Measurements from ENCODE around the gene TNXB.

TNXB gene

DNA sequence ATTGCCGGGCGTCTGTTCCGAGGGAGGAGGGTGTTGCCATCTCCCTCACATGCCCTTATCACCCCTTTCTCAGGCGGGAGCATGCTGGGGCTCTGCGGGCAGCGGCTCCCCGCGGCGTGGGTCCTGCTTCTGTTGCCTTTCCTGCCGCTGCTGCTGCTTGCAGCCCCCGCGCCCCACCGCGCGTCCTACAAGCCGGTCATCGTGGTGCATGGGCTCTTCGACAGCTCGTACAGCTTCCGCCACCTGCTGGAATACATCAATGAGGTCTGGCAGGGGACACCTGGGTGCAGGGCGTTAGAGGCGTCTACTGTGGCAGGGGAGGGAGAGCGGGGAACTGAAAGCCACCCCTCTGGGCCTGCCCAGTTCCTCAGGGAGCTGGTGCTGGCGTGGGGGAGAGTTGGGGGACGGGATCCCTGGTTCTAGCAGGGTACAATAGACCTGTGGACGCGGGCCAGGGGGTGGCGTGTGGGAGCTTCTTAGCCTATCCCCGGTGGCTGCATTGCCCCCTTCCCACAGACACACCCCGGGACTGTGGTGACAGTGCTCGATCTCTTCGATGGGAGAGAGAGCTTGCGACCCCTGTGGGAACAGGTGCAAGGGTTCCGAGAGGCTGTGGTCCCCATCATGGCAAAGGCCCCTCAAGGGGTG is 45.5 kb upstream of the TNXB start:
- Histone ChIP-seq H3K79me1 (replicated peaks; ENCODE audit: low read length, poor library complexity, severe bottlenecking) (peaks cover 16% of the 10 kb centered on the region), H2AK5ac (ENCODE audit: low read length, severe bottlenecking) (no peak overlapping the region), H2BK12ac (ENCODE audit: low read length in 2 of 2) (peak overlapping the region in 1 of 2 experiments; percentile 86), H3K36me3 (ENCODE audit: control insufficient read depth in 1 of 2, insufficient read depth in 2 of 2, low read depth in 1 of 2, low read length in 2 of 2) (peaks cover 19 to 34% of the 10 kb centered on the region in 2 experiments), H3K4me1 (ENCODE audit: control insufficient read depth, insufficient read depth, low read depth, low read length) (peaks cover 31% of the 10 kb centered on the region), H3K9me3 (ENCODE audit: control insufficient read depth, low read length) (no peaks in the 10 kb centered on the region), H4K8ac (ENCODE audit: low read length) (peak overlapping the region; percentile 76), H4K91ac (ENCODE audit: low read length) (peak overlapping the region; percentile 11), H3K27me3 (ENCODE audit: control insufficient read depth in 1 of 2, insufficient read depth in 1 of 2, low read length in 2 of 2) (peaks cover 5 to 18% of the 10 kb centered on the region in 2 experiments), H2BK5ac (ENCODE audit: low read depth, low read length, poor library complexity, severe bottlenecking) (no peak overlapping the region), H2BK15ac (ENCODE audit: low read depth, poor library complexity, severe bottlenecking) (no peak overlapping the region), H3K18ac (ENCODE audit: low read depth in 1 of 2, low read length in 2 of 2) (peak overlapping the region; percentile 24 to 92), H2AFZ (ENCODE audit: low read depth, low read length) (peak overlapping the region; percentile 93), H3K4me3 (ENCODE audit: insufficient read depth in 1 of 2, low read depth in 1 of 2, low read length in 2 of 2) (peak overlapping the region; percentile 79 to 98), H3K23ac (ENCODE audit: low read length in 2 of 2) (peak overlapping the region in 1 of 2 experiments; percentile 96), H3K4ac (ENCODE audit: low read depth in 1 of 2, low read length in 2 of 2) (peak overlapping the region; percentile 30 to 52), H3K4me2 (ENCODE audit: low read length, poor library complexity, severe bottlenecking) (peak overlapping the region; percentile 88), H3K27ac (ENCODE audit: low read length, poor library complexity, severe bottlenecking) (peak overlapping the region; percentile 86), H3K9ac (ENCODE audit: low read length) (peak overlapping the region; percentile 97), H2BK120ac (ENCODE audit: low read depth, low read length) (no peak overlapping the region), H3K14ac (ENCODE audit: low read length in 2 of 2) (peak overlapping the region in 1 of 2 experiments; percentile 95)
- peak; percentile 84 for DNase-seq
- 23% methylated on average over 34 of the region's 34 CpGs for WGBS

DNA sequence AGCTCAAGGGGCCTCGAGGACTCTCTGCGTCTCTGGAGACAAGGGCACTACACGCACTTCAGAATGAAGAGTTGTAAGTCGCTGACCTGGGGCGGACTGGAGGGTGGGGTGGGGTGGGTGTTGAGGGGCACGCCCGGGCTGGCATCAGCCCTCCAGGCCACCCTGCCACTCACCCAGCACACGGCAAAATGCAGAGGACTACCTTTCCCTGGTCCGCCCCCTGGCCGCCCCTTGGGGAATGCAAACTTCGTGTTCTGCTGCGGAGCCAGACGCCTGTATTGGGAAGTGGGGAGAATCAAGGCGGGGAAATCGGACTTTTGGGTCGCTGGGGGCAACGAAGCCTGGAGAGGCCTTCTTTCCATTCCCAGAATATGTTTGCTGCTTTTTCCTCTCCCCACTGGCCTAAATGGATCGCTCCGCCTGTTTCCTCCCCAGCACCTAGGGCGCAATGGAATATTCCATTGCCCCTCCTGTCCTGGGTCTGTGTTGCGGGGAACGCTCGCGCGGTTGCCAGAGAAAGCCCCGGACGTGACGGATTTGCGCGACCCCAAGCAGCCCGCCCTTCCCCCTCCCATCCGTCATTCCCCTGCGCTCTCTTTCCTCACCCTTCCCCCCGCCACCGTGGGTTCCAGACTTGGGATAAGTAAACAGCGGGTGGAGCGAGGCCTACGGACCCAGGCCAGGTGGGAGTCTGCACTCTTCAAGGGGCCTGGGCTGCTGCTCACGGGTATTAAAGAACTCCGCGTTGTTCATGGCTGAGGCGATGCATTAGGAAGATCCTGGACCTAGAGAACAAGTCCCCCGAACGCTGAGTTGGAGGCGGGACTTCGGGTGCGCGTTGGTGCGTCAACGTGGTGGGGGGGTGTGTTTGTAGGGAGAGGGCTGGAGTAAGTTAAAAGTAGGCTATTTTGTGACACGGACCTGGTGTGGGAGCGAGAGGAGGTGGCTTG is 44.7 kb upstream of the TNXB start, which contains the start of gene PPT2:
Gene PPT2, plus strand, starts transcription at position 578 of the 950 bp plus-strand sequence. CDS start 454 bp downstream, outside the sequence.
- H2BK15ac ChIP-seq (ENCODE audit: low read depth, poor library complexity, severe bottlenecking), result peak within 1 kb of the TSS; percentile 82
- H3K23ac ChIP-seq (ENCODE audit: low read length in 2 of 2), result peak within 1 kb of the TSS in 1 of 2 experiments; percentile 96
- peak within 1 kb of the TSS; percentile 87 to 92 for H3K18ac ChIP-seq (ENCODE audit: low read depth in 1 of 2, low read length in 2 of 2)
- peaks cover 31% of the 10 kb centered on the region for H3K4me1 ChIP-seq (ENCODE audit: control insufficient read depth, insufficient read depth, low read depth, low read length)
- H2AK5ac ChIP-seq (ENCODE audit: low read length, severe bottlenecking), result no peak within 1 kb of the TSS
- peak within 1 kb of the TSS; percentile 86 for H3K27ac ChIP-seq (ENCODE audit: low read length, poor library complexity, severe bottlenecking)
- peaks cover 16% of the 10 kb centered on the region for H3K79me1 ChIP-seq (replicated peaks; ENCODE audit: low read length, poor library complexity, severe bottlenecking)
- H4K91ac ChIP-seq (ENCODE audit: low read length), result peak within 1 kb of the TSS; percentile 89
- H4K8ac ChIP-seq (ENCODE audit: low read length), result peak within 1 kb of the TSS; percentile 96
- H3K9ac ChIP-seq (ENCODE audit: low read length), result peak within 1 kb of the TSS; percentile 97
- H2BK120ac ChIP-seq (ENCODE audit: low read depth, low read length), result peak within 1 kb of the TSS; percentile 88
- under 1% methylated on average over 46 of the region's 52 CpGs for WGBS
- peak within 1 kb of the TSS; percentile 79 to 98 for H3K4me3 ChIP-seq (ENCODE audit: insufficient read depth in 1 of 2, low read depth in 1 of 2, low read length in 2 of 2)
- H3K36me3 ChIP-seq (ENCODE audit: control insufficient read depth in 1 of 2, insufficient read depth in 2 of 2, low read depth in 1 of 2, low read length in 2 of 2), result peaks cover 19 to 32% of the 10 kb centered on the region in 2 experiments
- no peak within 1 kb of the TSS for H2BK5ac ChIP-seq (ENCODE audit: low read depth, low read length, poor library complexity, severe bottlenecking)
- no peaks in the 10 kb centered on the region for H3K9me3 ChIP-seq (ENCODE audit: control insufficient read depth, low read length)
- peak within 1 kb of the TSS; percentile 52 to 82 for H3K4ac ChIP-seq (ENCODE audit: low read depth in 1 of 2, low read length in 2 of 2)
- peaks cover 13 to 22% of the 10 kb centered on the region in 2 experiments for H3K27me3 ChIP-seq (ENCODE audit: control insufficient read depth in 1 of 2, insufficient read depth in 1 of 2, low read length in 2 of 2)
- H3K4me2 ChIP-seq (ENCODE audit: low read length, poor library complexity, severe bottlenecking), result peak within 1 kb of the TSS; percentile 88
- H2AFZ ChIP-seq (ENCODE audit: low read depth, low read length), result peak within 1 kb of the TSS; percentile 93
- peak within 1 kb of the TSS; percentile 86 for H2BK12ac ChIP-seq (ENCODE audit: low read length in 2 of 2)
- DNase-seq, result peak; percentile 97
- peak within 1 kb of the TSS in 1 of 2 experiments; percentile 95 for H3K14ac ChIP-seq (ENCODE audit: low read length in 2 of 2)

DNA sequence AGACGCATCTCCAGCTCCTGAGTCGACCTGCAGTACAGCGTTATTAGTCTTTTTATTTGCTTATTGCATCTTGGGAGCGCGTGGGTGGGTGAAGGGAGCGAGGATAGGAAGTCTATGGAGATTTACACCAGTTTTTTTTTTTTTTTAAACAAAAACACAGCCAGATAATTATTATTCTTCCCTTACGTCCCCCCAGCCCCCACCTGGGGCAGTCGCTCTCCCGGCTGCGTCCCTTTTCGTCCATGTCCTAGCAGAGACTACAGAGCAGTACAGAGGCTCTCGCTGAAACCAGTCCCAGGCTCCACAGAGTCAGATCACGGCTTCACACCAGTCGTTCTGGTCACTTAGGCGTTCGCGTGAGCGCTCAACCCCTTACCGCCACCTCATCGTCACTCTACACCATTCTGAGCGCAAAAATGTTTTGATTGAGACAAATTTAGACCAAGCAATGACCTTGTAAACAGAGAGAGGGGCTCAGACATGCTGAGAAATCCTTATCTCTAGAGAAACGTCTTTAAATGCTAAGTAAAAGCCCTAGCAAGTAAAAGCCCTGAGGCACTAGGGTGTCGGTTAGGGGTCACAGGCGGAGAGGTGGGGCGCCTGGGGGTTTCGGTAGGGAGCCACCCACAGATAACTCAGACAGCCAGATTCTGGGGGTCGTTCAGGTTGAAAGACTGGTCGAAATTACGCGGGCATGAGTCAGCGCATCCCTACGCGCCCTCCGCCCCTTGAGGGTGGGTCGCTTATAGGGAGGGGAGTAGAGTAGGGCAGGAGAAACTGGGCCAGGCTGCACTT is 43.8 kb upstream of the TNXB start:
- WGBS, result 2% methylated on average over 23 of the region's 35 CpGs
- Histone ChIP-seq H3K18ac (ENCODE audit: low read depth in 1 of 2, low read length in 2 of 2) (peak overlapping the region; percentile 55 to 92), H2AFZ (ENCODE audit: low read depth, low read length) (no peak overlapping the region)

More for the DNA sequence above, 43.8 kb upstream of the TNXB start:
- H3K27me3 ChIP-seq (ENCODE audit: control insufficient read depth in 1 of 2, insufficient read depth in 1 of 2, low read length in 2 of 2), result peaks cover 22 to 30% of the 10 kb centered on the region in 2 experiments
- peaks cover 31% of the 10 kb centered on the region for H3K4me1 ChIP-seq (ENCODE audit: control insufficient read depth, insufficient read depth, low read depth, low read length)
- H4K91ac ChIP-seq (ENCODE audit: low read length), result peak overlapping the region; percentile 89
- DNase-seq, result peak; percentile 84
- peak overlapping the region; percentile 91 for H4K8ac ChIP-seq (ENCODE audit: low read length)
- H3K4ac ChIP-seq (ENCODE audit: low read depth in 1 of 2, low read length in 2 of 2), result peak overlapping the region; percentile 6 to 82
- H3K23ac ChIP-seq (ENCODE audit: low read length in 2 of 2), result peak overlapping the region in 1 of 2 experiments; percentile 43
- peaks cover 16 to 24% of the 10 kb centered on the region in 2 experiments for H3K36me3 ChIP-seq (ENCODE audit: control insufficient read depth in 1 of 2, insufficient read depth in 2 of 2, low read depth in 1 of 2, low read length in 2 of 2)
- peaks cover 16% of the 10 kb centered on the region for H3K79me1 ChIP-seq (replicated peaks; ENCODE audit: low read length, poor library complexity, severe bottlenecking)
- peak overlapping the region; percentile 88 for H2BK120ac ChIP-seq (ENCODE audit: low read depth, low read length)
- peak overlapping the region; percentile 79 to 86 for H2BK12ac ChIP-seq (ENCODE audit: low read length in 2 of 2)
- peak overlapping the region; percentile 88 for H3K4me2 ChIP-seq (ENCODE audit: low read length, poor library complexity, severe bottlenecking)
- H2BK5ac ChIP-seq (ENCODE audit: low read depth, low read length, poor library complexity, severe bottlenecking), result no peak overlapping the region
- H3K14ac ChIP-seq (ENCODE audit: low read length in 2 of 2), result peak overlapping the region in 1 of 2 experiments; percentile 56
- H3K4me3 ChIP-seq (ENCODE audit: insufficient read depth in 1 of 2, low read depth in 1 of 2, low read length in 2 of 2), result peak overlapping the region; percentile 79 to 98
- H3K27ac ChIP-seq (ENCODE audit: low read length, poor library complexity, severe bottlenecking), result peak overlapping the region; percentile 86
- H3K9ac ChIP-seq (ENCODE audit: low read length), result peak overlapping the region; percentile 97
- H2BK15ac ChIP-seq (ENCODE audit: low read depth, poor library complexity, severe bottlenecking), result peak overlapping the region; percentile 82
- H3K9me3 ChIP-seq (ENCODE audit: control insufficient read depth, low read length), result no peaks in the 10 kb centered on the region
- no peak overlapping the region for H2AK5ac ChIP-seq (ENCODE audit: low read length, severe bottlenecking)

Data from mesenchymal stem cell (in vitro differentiated cells and primary cell).